Measurements from ENCODE around the gene MTA3.

- TF ChIP-seq CTCF (IDR thresholded peaks at IDR 0.05) (no peak), EZH2phosphoT487 (IDR thresholded peaks at IDR 0.05) (no peak), EZH2 (IDR thresholded peaks at IDR 0.05) (no peak)
Observed at GRCh38 chr2:42755191-42755880, 186.9 kb downstream of the MTA3 start.
